Central memory CD4-positive, alpha-beta T cell (primary cell): Measurements from ENCODE around the gene ELOVL6.
"Not testable (repeated sequence)": the region's sequence is repeated elsewhere in the genome, so short reads cannot be mapped to it uniquely, and the experiment has no call there.

ENCODE experiments used
- DNase-seq: peaks from one replicate; pipeline ENCODE4 v3.0.0; 2022

Gene ELOVL6

DNA sequence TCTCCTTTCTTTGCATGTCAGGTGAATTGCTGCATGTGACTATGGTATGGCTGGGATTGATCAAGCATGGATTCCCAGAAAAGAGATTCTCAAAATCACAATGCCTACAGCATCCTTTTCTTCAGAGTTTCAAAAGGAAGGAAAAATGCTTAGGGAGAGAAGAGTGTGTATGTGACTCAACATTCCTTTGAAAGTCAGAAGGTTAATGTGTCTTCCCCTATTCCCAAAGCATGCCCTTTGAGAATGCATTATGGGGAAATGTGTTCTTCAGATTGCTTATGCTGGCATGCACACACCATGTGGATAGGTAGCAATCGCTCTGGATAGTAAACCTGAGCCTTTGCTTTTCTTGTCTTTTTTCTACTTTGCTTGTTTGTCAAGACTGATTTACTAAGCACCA, 78.5 kb downstream of the ELOVL6 start:
- DNase-seq, result no peak

DNA sequence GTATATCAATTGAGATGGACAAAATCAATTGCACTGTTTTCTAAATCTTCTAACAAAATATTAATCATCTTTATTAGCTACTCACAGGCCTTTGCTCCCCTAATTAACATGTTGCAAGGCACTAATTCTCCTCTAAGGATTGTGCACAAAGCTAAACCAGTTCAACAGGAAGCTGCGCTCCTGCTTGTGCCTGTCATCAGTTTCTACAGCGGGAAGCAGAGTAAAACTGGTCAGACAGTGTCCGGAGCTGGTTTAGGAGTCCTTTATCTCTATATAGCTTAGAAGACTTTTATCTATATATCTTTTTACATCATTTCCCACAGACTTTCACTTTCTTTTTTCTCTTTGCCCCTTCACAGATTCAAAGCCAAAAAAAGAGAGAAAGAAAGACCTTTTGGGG, 79.1 kb downstream of the ELOVL6 start:
- DNase-seq, result no peak

DNA sequence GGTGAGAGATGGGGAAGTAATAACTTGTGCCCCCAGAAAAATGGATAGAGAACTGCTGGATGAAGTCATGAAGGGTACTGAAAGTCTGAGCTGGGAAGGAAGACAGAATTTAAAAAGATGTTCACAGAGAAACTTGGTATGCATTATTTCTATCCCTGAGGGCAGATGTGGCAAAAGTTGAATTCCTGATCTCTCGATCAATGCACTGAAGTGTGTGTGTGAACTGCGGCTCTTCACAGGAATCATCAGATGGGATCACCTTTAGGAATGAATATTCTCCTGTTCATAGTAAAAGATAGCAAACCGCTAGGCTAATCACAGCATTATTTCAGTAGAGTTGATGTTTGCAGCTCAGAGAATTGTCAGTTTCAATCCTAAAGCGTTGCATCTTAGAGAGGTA, 86.4 kb downstream of the ELOVL6 start:
- no peak for DNase-seq

DNA sequence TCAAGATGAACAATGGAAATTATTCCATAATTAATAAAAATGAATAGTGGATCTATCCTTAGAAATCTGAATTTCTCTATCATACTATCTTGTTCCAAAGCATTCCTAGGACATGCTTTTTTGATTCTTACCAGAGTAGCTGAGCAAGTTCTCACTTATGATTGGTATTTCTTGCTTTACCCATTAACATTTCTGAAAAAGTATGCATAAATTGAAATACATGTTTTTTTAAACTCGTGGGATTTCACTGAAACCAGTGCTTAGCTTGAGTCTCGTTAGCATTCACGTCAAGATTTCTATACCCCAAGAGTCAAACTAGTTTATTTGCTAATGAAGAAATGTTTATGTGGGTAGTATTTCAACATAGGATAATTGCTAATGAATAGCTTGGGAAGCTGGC, 89.0 kb downstream of the ELOVL6 start:
- DNase-seq, result no peak

DNA sequence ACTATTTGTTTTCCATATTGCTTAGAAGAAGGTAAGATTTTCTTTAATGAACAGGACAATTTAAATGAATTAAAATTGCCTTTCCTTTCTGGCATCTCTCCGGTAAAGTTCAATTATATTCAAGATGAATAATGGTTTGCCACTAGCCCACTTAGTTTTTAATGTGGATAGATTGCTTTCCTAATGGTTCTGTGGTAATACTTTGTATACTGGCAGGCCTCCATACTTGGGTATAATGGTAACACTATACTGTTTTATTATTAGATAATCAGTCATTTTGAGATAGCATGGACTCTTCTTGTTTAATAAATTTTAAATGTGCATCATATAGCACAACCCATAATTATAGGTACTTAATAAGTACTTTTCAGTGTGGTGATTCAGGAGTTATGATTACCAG, 89.5 kb downstream of the ELOVL6 start:
- no peak for DNase-seq

DNA sequence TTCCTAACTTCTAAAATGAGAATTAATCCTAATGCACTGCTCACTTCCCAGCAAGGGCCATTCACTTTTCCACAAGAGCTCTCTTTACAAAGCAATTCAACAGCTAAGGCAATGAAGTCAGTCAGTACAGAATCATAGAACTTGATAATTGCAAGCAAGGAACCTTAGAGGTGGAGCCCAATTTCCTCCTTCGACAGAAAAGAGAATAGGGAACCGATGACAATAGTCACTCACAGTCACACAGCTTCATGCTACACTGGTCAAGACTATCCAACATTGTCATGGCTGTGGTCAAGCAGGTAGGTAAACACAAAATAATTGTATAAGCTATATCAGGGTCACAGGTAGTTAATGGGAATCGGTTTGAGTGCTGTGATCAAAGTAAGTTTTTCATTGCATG, 90.0 kb downstream of the ELOVL6 start:
- DNase-seq, result no peak

DNA sequence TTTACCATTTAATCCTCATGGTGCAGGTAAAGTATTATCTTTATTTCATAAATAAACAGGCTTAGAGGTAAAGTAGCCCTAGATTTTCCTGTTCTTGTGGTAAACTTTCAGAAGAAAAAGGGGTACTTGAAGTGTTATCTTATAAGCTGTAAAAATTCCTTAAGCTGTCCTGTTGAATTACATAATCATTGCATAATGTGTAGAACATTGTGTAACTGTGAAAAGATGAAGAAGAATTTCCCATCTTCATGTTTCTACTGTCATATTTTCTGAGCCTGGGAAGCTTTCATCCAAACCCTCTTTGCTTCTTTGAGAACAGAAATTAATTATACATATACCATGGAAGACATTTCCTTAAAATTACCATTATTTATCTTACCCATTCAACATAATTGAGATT, 90.5 kb downstream of the ELOVL6 start:
- DNase-seq, result no peak

DNA sequence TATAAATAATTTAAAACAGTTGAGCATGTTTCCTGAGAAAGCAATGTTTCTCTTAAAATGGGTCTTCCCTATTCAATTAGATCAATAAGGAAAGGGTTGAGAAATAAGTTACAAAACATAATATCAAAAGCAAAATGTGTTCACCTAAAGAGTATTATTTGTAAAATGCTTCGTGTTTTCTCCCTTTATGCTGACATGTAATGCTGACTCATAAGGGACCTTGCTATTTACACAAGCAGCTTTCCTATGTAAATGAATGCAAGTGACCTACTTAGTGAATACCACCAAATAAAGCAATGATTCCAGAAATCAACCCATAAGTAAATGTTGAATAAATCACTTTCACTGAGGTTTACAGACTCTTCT, 91.5 kb downstream of the ELOVL6 start:
- DNase-seq, result no peak

DNA sequence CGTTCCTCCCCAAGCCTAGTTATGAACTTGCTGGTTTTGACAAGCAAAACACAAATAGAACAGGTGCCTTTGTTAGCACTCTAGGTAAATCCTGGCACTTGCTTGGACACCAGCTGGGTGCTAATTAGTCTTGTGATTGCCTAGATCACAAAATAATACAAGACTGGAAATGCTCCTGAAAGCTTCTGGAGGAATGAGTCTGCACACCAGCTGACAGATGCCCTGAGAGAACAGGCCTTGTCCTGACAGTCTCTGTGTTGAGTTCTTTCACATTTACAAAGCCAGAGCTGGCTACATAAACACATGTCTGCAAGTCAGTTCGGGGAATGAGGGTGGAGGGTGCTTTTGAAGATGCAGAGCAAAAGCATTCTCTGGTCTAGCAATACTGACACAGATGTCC, 93.8 kb downstream of the ELOVL6 start:
- DNase-seq, result no peak

DNA sequence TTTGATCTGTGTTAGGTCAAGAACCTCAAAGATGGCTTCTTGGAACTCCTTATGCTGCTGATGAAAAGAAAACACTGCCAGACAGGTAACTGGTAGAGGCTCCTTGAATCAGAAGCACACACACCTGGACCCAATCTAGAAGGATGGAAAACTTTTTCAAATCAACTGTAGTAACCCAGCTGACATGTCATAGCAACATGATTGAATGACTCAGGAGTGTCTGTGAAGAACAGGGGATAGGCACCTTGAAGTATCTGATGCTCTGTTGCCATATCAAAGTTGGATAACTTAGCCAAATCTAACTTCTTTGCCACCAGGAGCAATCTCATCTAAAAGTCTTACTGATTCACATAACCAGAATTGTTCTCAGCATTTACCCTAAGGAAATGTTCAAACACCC, 98.8 kb downstream of the ELOVL6 start:
- DNase-seq, result no peak

DNA sequence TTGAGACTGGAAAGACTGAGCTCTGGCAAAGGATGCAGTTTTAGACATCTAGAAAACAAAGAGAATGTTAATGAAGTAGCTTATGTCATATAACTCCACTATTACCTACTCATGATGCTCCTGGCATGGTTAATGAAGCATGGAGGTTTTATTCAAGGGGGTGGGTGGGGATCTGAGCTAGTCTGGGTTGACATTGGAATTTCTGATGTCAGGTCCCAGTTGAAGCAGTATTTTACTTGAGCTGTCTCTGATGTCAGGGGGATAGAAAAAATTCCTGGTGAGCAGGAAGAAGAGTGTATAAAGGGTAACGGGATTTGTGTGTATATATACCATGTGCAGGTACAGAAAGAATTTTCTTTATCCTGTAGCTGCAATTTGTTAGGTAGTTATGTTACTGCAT, 102.0 kb downstream of the ELOVL6 start:
- no peak for DNase-seq

DNA sequence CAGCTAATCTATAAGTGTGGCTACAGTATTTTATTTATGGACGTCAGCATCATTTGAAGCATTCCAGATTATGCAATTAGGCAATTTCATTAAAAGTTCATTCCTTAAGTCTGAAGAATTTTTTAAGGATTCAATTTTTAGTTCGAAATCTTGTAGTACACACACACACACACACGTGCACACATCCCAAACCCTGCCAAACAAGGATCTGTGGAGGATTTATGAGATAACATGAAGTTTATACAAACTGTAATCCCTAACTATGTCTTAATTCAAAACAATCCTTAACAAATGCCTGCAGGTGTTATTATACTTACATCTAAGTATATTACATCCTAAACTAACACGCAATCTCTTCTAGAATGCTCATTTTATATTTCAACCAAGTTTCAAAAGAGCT, 105.8 kb downstream of the ELOVL6 start:
- no peak for DNase-seq

DNA sequence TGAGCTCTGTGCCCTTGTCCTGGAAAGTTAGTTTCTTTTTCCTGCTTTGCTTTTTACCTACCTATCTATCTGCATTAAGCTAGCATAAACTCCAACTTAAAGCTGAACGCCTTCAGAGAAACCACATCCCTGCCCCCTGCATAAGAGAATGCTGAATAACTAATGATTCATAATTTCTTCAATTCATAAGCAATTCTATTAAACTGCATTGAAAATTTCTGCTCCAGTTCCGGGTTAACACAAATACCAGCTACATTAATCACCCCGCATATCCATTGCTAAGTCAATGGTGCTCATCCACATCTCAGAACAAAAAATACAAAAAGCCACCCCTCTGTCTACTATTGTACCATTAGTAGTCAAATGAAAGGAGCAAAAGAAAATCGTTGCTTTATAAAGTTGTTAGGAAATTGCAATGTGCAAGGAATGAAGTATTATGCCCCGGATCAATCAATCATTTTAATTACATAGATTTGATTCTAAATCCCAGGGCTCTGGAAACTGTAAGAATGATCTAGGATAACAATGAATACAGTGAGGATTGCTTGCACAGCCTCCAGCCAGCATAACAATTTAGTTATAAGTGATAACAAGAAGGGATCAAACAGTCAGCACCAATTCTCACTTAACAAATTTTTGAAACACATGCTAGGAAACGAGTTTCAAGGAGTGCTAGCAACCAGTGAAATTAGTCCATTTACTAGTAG, 106.8 kb downstream of the ELOVL6 start:
- no peak for DNase-seq

DNA sequence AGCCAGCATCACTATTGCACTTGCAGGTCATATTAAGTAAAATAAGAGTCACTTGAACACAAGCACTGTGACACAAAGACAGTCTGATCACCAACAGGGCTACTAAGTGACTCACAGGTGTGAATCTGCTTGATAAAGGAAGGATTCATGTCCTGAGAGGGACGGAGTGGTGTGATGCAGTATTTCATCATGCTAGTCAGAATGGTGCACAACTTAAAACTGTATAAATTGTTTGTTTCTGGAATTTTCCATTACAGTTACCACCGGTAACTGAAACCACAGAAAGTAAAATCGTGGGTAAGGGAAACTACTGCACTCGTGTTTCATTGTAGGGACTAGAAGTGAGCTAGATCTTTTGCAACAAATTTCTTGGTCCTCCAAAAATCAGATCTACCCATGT, 109.7 kb downstream of the ELOVL6 start:
- no peak for DNase-seq

DNA sequence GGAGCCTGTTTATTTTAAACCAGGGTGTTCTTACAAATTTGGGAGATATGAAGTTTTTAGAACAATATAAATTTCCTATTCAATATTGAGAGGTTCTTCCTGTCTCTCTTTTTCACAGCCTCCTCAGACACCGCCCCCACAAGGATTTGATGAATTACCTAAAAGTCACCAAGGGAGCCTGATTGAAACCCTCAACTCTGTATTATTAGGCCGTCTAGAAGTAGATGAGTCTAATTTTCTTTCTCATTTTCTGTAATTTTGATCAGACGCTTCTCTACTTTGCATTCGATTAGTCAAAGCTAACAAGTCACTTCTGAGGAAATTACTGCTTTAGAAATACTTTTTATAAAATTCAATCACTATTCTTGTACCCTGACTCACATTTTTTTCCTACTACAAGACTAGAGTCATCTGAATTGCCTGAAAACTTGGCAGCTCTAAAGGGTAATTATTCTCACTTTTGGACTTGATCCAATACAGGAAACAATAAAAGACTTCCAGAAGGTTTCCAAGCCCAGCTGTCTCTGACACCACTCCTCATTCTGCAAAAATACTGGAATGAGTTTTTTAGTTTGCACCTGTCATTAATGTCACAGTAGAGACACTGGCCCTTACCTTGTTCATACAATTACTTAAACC, 111.2 kb downstream of the ELOVL6 start:
- no peak for DNase-seq

DNA sequence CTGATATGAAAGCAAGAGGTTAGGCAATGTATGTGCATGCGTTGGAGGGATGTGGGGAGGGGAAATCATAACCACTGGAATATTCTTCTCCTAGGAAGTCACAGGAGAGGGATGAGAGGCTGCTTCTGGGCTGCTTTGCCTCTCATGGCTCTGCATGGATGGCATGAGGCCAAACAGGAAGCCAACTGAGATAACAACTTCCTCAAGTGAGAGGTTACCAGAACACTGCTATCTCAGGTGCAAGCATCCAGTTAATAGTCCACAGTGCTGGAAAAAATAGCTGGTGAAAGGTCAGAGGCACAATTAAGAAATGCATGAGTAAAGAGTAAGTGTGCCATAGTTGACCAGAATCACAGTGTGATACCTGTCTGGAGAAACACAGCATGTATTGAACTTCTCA, 113.3 kb downstream of the ELOVL6 start:
- DNase-seq, result peak; percentile 12

DNA sequence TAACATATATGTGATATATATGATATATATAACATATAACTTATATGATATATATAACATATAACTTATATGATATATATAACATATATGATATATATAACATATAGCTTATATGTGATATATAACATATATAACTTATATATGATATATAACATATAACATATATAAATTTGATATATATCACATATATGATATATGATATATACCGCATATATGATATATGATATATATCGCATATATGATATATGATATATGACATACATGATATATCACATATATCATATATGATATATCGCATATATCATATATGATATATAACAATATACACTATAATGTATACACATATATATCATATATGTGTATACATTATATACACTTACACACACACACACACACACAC, 114.3 kb downstream of the ELOVL6 start:
- no peak for DNase-seq

DNA sequence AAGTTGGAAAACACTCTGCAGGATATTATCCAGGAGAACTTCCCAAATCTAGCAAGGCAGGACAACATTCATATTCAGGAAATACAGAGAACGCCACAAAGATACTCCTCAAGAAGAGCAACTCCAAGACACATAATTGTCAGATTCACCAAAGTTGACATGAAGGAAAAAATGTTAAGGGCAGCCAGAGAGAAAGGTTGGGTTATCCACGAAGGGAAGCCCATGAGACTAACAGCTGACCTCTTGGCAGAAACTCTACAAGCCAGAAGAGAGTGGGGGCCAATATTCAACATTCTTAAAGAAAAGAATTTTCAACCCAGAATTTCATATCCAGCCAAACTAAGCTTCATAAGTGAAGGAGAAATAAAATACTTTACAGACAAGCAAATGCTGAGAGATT, 120.3 kb downstream of the ELOVL6 start:
- not testable (repeated sequence) for DNase-seq

DNA sequence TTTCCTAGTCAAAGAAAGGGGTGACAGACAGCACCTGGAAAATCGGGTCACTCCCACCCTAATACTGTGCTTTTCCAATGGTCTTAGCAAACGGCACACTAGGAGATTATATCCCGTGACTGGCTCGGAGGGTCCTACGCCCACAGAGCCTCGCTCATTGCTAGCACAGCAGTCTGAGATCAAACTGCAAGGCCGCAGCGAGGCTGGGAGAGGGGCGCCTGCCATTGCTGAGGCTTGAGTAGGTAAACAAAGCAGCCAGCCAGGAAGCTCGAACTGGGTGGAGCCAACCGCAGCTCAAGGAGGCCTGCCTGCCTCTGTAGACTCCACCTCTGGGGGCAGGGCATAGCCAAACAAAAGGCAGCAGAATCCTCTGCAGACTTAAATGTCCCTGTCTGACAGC, 121.6 kb downstream of the ELOVL6 start:
- DNase-seq, result not testable (repeated sequence)

DNA sequence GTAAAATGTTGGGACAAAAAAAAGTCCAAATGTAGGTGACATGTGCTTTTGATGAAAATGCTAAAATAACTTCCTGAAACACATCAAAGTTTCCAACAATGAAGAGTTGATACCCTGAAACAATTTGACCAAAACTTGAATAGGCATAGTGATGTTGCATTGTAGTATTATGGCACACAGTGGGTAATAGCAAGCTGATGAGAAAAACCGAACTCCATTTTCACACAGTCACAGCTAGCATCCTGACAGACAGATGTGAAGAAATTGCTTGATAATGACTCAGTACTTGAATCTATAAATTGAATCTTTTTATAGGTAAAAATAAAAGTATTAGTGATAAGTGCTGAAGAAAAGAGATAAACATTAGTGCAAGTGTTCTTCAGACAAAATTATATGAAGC, 122.5 kb downstream of the ELOVL6 start:
- DNase-seq, result no peak

DNA sequence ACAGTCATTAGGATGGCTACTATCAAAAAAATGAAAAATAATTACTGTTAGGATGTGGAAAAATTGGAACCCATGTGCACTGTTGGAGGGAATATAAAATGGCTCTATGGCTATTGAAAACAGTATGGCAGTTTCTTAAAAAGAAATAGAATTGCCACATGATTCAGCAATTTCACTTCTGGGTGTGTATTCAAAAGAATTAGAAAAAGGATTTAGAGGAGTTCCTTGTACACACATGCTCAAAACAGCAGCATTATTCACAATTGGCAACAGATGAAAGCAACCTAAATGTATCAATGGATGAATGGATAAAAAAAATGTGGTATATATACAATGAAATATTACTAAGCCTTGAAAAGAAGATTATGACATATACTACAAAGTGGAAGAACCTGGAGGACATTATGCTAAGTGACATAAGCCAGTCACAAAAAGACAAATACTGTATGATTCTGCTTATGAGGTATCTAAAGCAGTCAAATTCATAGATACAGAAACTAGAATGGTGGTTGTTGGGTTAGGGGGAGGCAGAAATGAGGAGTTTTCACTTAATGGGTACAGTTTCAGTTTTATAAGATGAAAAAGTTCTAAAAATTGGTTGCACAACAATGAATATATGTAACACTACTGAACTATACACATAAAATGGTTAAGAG, 123.2 kb downstream of the ELOVL6 start:
- no peak for DNase-seq

DNA sequence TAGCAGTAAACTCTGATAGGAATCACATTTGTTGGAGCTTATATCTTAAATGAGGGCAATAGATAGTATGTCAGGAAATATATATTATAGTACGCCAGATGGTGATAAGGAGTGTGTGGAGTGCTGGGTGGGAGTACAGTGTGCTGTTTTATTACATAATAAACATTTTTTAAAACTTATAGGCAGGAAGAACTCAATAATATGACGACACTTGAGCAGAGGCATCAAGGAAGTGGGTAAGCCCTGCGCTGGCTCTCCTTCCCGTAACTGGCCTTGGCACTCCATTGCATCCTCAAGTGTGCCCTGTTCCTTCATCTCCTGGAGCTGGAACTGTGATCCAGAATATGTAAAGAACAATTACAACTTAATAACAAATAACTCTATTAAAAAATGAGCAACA, 123.8 kb downstream of the ELOVL6 start:
- no peak for DNase-seq

DNA sequence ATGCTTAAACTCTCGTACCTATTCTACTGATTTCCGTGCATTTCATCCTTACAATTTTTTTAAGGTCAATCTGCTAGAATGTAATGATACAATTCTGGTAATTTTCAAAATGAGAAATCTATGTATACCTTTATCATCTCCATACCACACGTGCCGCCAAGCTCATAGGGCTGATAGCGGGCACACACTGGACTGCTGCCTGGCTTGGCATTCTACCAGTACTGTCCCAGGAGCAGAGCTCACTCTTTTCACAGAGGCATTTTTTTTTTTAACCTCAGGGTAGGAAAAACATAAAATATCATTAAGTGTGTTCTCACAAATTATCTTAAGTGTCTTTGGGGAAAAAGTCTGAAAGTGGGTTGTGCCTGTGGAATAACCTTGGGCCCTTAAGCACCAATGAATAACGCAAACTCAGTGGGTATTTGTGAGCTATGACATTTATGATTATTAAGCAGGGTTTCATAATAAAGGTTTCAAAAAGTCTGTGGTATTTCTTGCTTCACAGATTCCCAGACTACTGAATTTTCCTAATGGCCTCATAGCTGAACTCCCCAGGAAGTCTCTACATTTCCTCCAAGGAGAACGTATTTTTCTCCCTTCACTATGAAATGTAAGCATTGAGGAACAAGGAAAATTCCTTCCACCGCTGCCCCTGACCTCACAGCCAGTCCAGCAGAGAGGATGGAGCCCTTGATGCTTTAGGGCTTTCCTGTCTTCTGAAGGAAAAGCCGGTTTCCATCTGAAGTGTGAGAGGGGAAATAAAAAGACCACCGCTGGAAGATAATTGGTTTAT, 125.2 kb downstream of the ELOVL6 start:
- DNase-seq, result no peak

DNA sequence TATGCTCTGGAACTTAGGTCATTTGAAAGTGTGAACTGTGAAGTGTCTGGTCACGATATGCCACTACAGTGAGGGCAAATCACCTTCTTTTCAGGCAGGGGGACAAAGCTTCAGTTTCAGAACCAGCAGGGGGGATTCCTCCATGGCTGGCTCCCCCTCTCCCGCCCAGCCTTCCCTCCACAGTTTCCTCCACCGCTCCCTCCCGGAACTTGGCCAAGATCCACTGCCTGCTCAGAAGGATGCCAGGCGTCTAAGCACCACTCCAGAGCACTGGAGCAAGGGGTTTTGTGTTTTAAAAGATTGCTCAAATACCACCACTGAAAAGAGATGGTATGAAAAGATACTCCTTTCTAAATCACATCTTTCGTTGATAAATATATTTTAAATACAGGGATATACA, 126.9 kb downstream of the ELOVL6 start:
- DNase-seq, result no peak
